Testis (tissue), 3 donors: Measurements from ENCODE around the gene SFRP4. TPM values are rescaled to one million over a fixed set of nuclear protein-coding genes. Genes with fewer than 3 reads are reported as not detected.

Source experiments
- DNase-seq: peaks from one replicate; pipeline ENCODE4 v3.0.0-alpha.2; 2019
- H3K27ac ChIP-seq, 2 donors: fragments of 200-600 bp; sonication (generic); one replicate each; pipeline ENCODE4 v1.5.1; 2019
- H3K27me3 ChIP-seq: fragments of 200-600 bp; sonication (generic); one replicate; pipeline ENCODE4 v1.5.1; 2019
- H3K36me3 ChIP-seq: fragments of 200-600 bp; sonication (generic); one replicate; pipeline ENCODE4 v1.5.1; 2017; ENCODE audit warnings: low read depth; ENCODE audit errors: missing control alignments
- H3K4me1 ChIP-seq: fragments of 200-600 bp; sonication (generic); one replicate; pipeline ENCODE4 v1.5.1; 2019
- H3K4me3 ChIP-seq, 2 donors: fragments of 200-600 bp; sonication (generic); one replicate each; pipeline ENCODE4 v1.5.1; 2017 to 2019
- H3K9me3 ChIP-seq: fragments of 200-600 bp; sonication (generic); one replicate; pipeline ENCODE4 v1.5.1; 2017
- CTCF ChIP-seq, 3 experiments: fragments of 450-650 bp in 2 of 3; fragments of 200-600 bp in 1 of 3; sonication (generic) in 1 of 3; IDR thresholded peaks; one replicate each; pipeline ENCODE4 v1.5.1; 2016 to 2019; ENCODE audit warnings: antibody characterized with exemption in 3 of 3, mild to moderate bottlenecking in 2 of 3, moderate library complexity in 1 of 3
- POLR2A ChIP-seq: fragments of 450-650 bp; IDR thresholded peaks from one replicate; pipeline ENCODE4 v1.6.1; 2017; ENCODE audit warnings: antibody characterized with exemption, mild to moderate bottlenecking, moderate library complexity
- WGBS, 2 donors: methylation state at CpG; one replicate each; pipeline ENCODE4 v1.1.5; 2018; 5-methylcytosine and 5-hydroxymethylcytosine counted together
- intact Hi-C: fragments of 100-400 bp; cut with DNase I; formaldehyde crosslinking; loops from one replicate; pipeline ENCODE4 v1.15.1; 2023; ENCODE audit warnings: low total_unique reads
- polyA plus RNA-seq: library from polyadenylated mRNA; stranded (reverse); fragments of 350-450 nt; fragmentation: Illumina TruSeq; extraction: RNeasy Lipid Tissue Mini Kit (QIAGEN cat#74804); gene quantifications from one replicate; pipeline ENCODE4 v1.2.3, GENCODE V29; 2014; ENCODE audit warnings: low read depth, low replicate concordance; ENCODE audit not compliant: insufficient read depth
- total RNA-seq, 2 donors: library from RNA; depleted of rRNA; stranded (reverse); fragments of >200 nt; gene quantifications; one replicate each; pipeline ENCODE4 v1.2.3, GENCODE V29; 2016

SFRP4 gene
- total and polyA plus RNA-seq, 3 donors from 2014 or later: 9.0 to 48.0 (median 18.5) TPM

- H3K36me3 ChIP-seq: no peaks in the 10 kb centered on the region
- WGBS, 2 donors: 90 to 92% methylated on average over 6 of the region's 6 CpGs
- DNase-seq: no peak
- no peak overlapping the region for H3K4me3 ChIP-seq
- TF ChIP-seq POLR2A: no peak
- TF ChIP-seq CTCF (IDR thresholded peaks at IDR 0.05): no peak
- no peaks in the 10 kb centered on the region for H3K27me3 ChIP-seq
- intact Hi-C loops: no loop called here
- H3K4me1 ChIP-seq: no peaks in the 10 kb centered on the region
- H3K27ac ChIP-seq: no peak overlapping the region
- no peaks in the 10 kb centered on the region for H3K9me3 ChIP-seq
Measured at GRCh38 chr7:37882086-37882485, 34.5 kb downstream of the SFRP4 start.

Other genes with a start within 250 kb of the SFRP4 start
- gene GPR141, start 233.1 kb downstream of the SFRP4 start, total RNA-seq: 1 to 10 TPM; 2.5 to 3.5 TPM
- gene GPR141, start 233.1 kb downstream of the SFRP4 start, polyA plus RNA-seq: 1.8 TPM
- 1 to 10 TPM; 1.7 to 5.8 TPM for gene NME8, start 68.2 kb downstream of the SFRP4 start, total RNA-seq
- 25.3 TPM for gene NME8, start 68.2 kb downstream of the SFRP4 start, polyA plus RNA-seq
- 10 to 100 TPM; 30.4 to 34.8 TPM for gene EPDR1, start 3.8 kb upstream of the SFRP4 start, total RNA-seq
- gene EPDR1, start 3.8 kb upstream of the SFRP4 start, polyA plus RNA-seq: 33.9 TPM